Embryonic facial prominence (tissue), 1 donor: ENCODE results near the gene HOXD1.

ENCODE experiments used
- DNase-seq: peaks from one replicate; pipeline ENCODE4 v3.0.0-alpha.2; 2016; ENCODE audit errors: extremely low spot score

HOXD1 gene

DNA sequence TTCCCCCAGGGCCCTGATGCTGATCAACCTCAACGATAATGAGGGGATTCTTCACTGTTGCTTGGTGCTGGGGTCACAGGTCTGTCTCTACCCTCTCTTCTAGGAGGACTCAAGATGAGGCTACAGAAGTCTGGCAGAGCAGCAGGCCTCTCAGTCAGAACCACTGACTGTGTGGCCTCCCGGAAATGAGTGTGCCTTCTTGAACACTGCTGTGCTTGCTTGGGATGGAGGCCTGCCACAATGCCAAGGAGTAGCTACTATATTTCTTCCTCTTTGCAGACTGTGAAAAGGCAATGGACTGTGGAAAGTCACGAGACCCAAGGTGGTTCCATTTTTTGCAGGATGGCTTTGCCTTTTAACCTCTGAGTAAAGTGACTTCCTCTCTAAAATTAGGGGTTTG is 5.8 kb upstream of the HOXD1 start:
- no peak for DNase-seq

DNA sequence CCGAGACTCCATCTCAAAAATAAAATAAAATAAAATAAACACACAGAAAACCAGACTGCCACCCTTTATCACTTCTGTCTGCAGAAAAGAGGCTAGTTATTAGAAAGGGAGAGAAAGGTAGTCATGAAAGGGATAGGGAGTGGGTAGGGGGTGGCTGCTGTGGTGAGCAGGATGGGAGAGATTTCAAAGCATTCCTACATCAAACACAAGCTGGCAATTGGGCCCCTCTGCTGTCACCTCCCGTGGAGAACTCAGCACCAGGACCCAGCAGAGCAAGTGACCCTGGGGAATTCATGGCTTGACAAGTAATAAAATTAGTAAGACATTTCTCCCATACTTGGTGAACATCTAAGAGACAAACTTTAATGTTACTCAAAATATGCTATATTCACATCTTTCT is 3.7 kb upstream of the HOXD1 start:
- no peak for DNase-seq

DNA sequence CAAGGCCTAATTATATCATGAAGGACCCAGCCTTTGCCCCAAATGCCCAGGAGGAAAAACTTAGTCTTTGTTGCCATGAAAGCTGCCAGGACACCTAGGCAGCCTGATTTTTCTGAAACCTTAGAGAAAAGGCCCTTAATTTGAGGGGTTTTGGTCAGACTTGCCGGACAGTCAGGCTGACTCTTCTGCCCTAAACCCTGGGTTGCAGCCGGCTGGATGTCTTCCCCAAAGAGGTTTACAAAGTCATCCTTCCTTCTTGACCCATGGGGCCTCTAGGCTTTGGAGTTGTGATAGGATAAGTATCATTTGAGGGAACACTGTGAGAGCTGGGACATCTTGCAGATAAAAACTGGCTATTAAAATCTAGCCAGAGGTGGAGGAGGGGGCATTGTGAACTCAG is 2.4 kb upstream of the HOXD1 start:
- no peak for DNase-seq

DNA sequence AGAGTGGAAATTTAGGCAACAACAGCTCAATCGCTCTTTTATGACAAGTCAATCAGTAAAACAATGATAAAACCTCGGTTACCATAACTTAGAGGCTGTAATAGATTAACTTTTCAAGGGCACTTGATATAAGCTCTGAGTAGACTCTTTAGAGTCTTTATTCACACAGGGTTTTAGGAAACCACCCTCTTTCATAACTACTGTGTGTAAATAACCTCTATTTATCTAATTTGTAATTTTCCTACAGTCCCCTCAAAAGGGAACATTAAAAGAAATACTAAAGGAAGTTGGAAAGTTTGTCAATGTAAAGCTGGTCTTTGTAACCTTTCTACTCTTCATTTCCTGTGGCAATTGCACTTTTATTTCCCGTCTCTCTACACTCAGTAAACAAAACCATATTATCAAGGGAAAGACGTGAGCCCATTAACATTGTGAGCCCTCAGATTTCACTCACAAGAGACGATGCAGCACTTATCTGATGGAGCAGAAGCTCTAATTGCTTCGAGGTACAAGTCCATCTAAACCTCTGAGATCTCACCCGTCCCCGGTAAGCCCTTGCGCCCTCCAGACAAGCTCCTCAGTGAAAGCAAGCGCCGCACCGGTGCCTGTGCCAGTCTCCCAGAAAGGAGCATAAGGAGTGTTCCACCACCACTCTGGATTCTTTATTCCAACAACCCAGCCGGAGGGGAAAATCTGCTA is 1.1 kb upstream of the HOXD1 start:
- no peak for DNase-seq

DNA sequence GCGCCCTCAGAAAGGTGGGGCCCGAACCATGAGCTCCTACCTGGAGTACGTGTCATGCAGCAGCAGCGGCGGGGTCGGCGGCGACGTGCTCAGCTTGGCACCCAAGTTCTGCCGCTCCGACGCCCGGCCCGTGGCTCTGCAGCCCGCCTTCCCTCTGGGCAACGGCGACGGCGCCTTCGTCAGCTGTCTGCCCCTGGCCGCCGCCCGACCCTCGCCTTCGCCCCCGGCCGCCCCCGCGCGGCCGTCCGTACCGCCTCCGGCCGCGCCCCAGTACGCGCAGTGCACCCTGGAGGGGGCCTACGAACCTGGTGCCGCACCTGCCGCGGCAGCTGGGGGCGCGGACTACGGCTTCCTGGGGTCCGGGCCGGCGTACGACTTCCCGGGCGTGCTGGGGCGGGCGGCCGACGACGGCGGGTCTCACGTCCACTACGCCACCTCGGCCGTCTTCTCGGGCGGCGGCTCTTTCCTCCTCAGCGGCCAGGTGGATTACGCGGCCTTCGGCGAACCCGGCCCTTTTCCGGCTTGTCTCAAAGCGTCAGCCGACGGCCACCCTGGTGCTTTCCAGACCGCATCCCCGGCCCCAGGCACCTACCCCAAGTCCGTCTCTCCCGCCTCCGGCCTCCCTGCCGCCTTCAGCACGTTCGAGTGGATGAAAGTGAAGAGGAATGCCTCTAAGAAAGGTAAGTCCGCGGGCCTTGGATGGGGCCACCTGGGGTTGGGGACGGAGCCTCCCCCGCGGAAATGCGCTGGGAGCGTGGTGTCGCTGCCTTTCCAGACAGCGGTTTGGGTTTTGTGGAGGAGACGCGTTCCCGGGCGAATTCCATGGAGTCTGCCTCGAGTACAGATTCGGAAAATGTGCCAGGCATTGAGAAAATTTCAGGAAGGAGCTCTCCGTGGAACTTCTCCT is 559 bp downstream of the HOXD1 start:
- DNase-seq: no peak

DNA sequence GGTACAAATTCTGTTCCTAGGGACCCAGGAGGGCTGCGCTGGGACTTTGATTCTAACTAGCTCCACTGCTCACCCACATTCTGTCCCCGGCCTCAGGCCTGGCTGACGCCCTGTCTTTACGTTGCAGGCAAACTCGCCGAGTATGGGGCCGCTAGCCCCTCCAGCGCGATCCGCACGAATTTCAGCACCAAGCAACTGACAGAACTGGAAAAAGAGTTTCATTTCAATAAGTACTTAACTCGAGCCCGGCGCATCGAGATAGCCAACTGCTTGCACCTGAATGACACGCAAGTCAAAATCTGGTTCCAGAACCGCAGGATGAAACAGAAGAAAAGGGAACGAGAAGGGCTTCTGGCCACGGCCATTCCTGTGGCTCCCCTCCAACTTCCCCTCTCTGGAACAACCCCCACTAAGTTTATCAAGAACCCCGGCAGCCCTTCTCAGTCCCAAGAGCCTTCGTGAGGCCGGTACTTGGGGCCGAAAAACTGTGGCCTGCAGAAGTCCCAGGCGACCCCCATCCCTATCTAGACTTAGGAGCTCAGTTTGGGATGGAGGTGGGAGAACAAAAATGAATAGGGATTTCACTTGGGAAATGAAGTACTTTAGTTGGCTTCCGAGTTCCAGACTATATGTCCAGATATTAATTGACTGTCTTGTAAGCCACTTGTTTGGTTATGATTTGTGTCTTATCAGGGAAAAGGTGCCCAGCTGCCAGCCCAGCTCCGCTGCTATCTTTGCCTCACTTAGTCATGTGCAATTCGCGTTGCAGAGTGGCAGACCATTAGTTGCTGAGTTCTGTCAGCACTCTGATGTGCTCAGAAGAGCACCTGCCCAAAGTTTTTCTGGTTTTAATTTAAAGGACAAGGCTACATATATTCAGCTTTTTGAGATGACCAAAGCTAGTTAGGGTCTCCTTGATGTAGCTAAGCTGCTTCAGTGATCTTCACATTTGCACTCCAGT is 1.5 kb downstream of the HOXD1 start:
- DNase-seq: no peak

DNA sequence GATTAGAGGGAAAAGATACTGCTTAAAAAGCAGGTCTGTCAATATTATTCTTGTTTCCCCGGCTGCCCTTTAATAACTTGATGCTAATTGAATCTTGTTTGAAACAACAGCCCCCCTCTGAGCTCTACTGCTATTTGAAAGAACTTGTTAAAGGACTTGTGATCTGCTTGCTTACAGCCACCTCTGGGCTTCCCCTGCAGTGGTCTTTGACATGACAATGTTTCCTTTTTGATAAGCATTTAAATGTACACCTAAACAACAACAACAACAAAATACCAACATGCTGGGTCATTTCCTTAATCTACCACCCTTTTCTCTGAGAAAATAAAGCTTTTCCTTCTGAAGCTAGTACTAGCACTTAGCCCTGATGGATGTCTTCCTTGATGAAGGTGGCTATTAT is 3.9 kb downstream of the HOXD1 start:
- no peak for DNase-seq

DNA sequence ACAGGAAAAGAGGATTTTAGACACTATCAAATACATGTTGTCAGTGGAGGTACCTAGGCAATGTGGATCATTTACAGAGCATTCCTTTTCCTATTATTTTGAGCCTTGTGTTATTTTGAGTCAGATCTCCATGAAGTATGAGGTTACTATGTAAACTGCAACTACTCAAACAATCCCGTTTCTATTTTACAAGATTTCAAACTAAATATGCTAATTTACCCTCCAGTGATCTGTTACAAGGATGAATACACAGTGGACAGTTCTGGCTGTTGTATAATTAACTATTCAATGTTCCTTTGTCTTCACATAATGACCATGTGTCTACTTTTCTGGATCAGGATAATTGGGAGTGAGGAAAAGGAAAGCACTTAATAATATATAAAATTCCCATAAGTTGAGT is 4.6 kb downstream of the HOXD1 start:
- DNase-seq: no peak

DNA sequence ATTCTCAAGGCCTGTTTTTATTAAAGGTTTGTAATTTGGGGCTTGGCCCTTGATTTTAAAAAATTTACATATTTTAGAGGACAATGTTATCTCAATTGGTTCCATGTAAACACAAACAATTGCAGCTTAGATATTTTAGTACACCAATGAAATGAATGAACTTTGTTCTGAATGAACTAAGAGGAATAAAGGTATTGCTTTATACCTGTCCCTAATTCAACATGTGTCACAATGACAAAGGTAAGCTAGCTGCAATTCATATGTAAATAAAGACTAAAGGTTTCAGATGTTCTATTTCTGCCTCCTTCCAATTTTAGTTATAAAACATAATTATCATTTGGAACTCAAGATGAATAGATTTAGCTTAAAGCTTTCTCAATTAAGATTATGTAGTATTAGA is 11.4 kb downstream of the HOXD1 start:
- no peak for DNase-seq

DNA sequence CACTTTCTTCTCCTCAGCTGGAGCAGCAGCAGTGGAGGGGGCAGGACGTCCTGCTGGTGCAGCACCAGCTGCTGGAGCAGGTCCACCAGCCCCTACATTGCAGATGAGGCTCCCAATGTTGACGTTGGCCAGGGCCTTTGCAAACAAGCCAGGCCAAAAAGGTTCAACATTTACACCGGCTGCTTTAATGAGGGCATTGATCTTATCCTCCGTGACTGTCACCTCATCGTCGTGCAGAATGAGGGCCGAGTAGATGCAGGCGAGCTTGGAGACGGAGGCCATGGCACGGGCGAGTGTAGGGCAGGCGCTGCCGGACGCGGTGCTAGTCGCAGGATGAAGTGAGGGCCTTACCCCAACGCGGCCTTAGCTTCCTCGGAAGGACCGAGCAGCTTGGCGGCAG is 12.5 kb downstream of the HOXD1 start:
- DNase-seq: no peak

DNA sequence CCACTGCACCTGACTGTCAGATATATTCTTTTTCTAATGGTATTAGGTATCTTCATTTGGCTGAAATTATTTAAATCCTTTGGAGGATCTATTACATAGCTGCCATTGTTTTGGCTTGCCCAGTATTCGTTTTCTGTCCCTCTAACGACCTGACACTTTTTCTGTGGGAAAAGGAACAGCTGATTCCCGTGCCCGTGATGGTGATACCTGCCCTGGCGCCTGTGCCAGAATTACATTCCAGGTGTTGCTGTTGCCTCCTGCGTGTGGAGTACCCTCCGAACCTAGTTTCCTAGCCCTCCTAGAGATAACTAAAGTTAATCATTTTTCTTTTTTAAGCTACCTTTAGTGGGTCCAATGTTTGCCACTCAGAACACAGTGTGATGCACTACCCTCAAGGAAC is 14.0 kb downstream of the HOXD1 start:
- DNase-seq: no peak

DNA sequence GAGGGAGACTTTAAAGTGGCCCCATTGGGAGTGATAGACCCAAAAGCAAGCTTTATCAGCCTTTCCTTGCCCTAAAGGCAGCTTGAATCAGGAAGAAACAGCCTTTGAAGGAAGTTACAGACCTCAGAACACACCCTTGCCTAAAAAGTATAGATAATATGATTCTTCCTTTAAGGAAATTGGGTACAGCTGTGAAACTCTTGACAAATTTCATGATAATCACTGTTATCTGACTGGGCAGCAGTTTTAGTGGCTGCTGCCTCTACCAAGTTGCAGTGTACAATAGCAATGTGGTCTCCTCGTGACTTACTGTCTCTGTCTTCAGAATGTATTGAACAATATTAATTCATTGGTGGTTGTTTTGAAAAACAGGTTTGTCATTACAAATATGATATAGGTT is 16.7 kb downstream of the HOXD1 start:
- no peak for DNase-seq

DNA sequence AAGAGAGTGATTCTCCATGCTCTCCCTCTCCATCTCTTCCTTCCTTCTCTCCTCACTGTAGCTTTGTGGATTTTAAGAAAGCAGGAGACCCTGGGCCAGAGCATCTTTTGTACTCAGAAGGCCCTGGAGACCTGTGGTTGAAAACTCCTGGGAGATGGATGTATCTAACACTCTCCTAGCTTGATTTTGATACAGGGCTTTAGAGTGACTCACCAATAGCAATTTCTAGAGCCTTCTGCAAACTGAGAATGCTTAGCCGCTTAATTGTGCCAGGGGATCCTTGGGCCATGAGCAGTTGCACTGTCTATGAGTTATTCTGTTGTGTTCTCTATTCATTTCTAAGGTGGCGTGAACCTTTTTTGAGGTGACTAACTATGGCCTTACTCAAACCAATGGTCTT is 17.7 kb downstream of the HOXD1 start:
- DNase-seq: no peak

DNA sequence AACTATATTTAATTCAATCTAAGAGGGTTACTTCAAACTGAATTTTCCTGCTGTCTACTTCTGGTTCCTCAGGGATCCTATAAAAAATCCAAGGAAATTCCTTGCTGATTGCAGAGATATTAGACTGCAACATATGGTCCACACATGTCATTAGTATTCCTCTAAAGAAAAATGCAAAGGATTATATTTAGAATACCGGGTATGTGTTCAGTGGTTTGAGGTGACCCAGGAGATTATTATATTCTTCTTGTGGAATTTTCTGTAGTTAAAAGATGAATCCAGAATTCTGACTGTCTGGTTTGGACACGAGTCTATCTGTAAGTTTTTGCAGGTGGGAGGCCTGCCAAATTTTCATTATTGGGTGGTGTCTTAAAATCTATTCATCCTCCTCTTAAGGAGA is 18.2 kb downstream of the HOXD1 start:
- DNase-seq: no peak

DNA sequence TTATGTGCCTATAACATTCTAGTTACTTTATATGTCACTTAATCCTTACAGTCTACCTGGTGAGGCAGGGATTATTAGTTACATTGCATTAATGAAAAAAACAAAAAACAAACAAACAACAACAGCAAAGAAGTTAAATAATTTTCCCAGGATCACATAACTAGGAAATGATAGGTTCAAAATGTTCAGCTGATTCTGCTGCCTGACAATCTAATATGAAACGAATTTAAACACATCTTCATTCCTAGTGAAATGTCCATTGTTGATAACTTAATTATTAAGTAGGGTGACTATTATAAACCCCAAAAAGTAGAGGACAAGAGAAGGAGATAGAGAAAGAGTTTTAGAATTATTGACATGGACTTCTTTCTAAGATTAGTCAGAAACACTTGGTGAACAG is 22.6 kb downstream of the HOXD1 start:
- DNase-seq: no peak

DNA sequence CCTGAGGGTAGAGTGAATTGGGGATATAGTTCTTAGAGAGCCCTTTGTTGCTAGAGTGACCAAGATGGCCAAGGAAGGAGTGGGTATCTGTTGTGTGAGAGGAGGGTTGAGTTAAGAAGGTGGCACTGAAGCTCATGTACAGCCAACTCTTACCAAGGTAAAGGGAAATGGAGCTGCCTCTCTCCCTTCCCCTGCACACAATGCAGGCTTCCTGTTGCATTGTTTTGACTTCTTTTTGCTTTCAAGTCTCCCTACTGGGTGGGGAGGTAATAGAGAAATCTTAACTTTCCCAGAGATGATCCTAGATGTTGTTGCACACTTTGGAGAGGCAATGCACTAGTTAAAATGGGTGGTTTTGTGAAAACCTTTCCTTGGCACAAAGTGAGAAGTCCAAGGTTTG is 23.8 kb downstream of the HOXD1 start:
- DNase-seq: no peak

DNA sequence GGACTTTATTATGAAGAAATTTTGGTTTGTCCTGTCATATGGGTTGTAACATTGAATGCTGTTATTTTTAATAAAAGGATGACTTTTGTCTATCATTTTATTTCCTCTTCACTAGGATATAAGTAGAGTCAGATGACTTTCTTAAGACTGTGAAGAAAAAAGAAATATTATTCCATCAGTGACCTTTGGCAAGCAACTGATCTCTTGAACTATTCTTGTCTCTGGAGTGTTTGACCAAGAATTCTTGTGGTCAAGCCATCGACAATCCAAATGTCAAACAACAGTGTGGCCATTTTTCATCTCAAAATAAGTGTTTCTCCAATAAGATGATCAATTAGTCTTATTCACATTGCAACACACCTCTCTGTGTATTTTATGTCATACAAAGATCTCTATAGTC is 24.9 kb downstream of the HOXD1 start:
- no peak for DNase-seq

DNA sequence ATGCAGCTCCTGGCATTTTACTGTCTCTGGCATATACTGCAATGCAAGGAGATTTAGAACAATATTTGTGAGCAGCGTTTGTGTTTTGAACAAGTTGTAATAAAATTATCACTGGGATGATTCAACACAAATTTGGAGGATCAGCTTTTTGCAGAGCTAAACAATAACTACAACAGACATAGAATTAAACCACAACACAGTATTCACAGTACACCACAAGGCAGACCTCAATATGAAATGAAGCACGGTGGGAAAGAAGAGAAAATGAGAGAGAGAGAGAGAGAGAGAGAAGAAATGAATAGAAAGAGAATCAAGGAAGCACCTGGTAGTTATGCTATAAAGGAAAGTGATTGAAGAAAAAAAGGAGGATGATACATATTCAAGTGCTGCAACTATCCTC is 39.4 kb downstream of the HOXD1 start:
- no peak for DNase-seq

DNA sequence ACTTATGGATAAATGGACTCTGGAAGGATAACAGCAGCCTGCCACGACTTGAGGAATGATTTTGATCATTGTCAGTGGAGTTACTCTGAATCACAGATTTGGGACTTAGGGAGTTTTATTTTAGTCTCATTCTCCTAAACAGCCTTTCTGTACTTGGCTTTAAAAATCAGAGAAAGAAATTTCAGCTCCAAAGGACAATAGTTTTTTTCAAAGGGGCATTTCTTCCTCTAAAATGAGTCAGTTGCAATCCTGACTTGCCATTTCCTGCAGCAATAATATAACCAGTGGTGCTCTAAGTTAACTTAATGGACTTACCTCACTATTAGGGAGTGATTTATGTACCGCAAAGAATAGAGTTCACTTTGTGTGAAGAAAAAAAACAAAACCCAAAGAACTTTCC is 45.7 kb downstream of the HOXD1 start:
- DNase-seq: no peak

DNA sequence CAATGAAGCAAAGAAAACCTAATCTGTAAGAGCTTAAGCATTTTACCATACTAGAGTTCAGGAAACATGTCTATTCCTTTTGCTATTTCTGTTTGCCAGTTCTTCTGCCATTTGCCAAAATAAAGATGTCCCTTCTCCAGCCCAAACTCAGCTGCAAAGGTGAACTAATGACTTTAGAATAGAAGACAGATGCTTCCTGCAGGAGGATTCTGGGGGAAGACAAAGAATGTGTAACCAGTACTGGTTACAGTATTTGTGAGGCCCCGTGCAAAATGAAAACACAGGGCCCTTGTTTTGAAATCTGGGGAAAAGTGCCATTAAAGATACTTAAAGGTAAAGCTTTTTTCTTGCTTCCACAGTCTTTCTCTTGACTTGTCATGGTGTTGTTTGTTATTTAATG is 46.5 kb downstream of the HOXD1 start:
- DNase-seq: no peak

DNA sequence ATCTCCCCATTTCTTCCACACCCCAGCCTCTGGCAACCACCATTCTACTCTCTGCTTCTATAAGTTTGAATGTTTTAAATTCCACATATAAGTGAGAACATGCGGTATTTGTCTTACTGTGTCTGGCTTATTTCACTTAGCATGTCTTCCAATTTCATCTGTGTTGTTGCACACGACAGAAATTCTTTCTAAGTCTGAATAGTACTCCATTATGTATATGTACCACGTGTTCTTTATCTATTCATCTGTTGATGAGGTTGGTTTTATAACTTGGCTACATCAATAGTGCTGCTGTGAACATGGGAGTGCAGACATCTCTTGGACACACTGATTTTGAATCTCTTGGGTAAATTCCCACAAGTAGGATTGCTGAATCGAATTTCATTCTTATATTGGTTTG is 49.0 kb downstream of the HOXD1 start:
- DNase-seq: no peak

DNA sequence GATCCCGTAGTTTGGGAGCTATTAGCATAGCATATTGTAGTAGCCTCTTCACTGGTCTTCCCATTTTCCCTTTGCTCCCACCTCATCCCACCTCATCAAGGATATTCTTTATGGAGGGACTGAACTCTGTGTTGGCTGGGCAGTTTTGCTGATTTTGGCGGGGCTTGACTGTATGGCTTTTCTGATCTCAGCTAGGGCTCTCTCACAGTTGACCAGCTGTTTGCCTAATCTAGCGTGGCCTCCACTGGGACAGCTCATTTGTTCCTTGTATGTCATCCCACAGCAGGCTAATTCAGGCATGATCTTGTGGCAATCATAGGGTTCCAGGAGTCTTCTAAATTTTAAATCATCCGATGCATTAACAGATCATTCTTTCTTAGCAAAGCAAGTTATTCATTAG is 50.6 kb downstream of the HOXD1 start:
- DNase-seq: no peak
